ENCODE results near the gene DECR2.
"Not testable (repeated sequence)": the region's sequence is repeated elsewhere in the genome, so short reads cannot be mapped to it uniquely, and the experiment has no call there.

The DECR2 gene

DNA sequence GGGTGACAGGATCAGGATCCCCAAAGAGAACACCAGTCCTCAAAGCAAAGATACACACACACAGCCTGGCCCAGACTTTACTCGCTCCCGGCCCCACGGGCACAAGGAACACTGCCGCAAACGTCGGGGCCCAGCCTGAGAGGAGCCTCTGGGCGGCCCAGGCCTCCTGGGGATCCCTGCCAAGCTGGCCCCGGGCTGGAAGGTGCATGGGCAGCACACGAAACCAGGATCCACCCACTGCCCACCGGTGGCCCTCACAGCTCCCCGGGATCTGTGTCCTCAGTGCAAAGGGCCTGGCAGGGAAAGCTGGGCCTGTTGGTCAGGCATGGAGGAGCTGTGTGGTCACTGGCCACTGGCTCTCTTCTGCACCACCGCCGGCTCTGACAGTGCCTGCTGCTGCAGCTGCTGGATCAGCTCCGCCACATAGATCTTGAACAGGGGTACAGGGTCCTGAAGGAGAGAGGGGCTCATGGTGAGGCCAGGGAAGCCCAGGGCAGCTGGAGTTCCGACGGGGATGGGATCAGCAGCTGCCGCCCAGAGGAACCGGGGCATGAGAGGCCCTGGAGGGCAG, 34.3 kb upstream of the DECR2 start:
- no peak for DNase-seq

DNA sequence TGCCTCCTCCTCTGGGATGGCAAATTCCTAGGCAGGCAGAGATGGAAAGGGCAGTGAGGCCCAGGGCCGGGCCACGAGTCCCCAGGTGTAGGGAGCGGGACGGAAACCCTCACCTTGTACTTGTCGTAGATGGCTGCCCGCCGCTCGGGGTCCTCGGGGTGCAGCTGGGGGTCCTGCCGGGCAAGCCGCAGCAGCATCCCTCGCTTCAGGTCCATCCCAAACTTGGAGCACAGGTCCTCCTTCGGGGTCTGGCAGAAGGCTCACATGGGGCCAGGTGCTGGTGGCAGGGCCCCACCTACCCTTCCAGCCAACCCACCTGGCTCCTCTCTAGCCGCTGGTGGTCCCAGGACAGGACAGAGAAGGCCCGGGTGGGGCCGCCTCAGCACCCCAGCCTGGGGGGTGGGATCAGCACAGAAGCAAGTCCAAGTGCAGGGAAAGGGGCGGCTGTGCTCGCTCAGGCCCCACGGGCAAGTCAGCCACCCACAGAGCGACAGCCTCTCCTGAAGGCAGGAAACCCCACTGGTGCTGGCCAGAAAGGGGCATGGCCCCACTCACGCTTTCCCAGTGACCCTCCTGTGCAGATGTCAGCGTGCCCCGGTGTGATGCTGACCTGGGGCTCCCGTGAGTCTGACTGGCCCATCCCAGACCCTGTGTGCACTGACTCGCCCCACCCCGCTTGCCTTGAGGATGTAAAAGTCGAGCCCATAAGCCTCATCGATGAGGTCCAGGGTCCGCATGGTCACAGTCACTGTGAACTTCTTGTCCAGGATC, 33.1 kb upstream of the DECR2 start:
- no peak for DNase-seq

DNA sequence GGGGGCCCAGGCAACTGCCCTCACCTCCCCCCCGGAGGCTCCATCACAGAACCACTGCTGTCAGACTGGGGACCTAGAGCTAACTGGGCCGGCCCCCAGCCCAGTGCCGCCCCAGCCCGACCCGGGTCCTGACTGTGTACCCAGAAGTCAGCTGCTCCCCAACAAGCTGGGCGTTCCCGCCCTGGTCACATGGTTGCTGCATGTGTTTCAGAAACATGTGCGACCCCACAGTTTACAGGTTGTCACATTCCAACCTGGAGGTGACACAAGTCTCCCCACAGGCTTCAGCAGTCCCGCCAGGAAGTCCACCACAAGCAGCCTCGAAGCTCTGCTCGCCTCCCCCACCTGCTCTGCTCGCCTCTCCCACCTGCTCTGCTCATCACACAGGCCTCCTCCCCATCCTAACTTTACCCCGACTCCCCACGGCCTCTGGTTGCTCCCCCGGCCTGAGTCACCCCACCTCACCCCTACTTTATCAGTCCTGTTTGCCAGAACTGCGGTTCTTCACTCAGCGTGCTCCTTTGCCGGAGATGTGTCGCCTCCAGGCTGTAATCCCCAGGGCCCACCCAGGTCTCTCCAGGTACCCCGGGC, 32.3 kb upstream of the DECR2 start:
- no peak for DNase-seq

DNA sequence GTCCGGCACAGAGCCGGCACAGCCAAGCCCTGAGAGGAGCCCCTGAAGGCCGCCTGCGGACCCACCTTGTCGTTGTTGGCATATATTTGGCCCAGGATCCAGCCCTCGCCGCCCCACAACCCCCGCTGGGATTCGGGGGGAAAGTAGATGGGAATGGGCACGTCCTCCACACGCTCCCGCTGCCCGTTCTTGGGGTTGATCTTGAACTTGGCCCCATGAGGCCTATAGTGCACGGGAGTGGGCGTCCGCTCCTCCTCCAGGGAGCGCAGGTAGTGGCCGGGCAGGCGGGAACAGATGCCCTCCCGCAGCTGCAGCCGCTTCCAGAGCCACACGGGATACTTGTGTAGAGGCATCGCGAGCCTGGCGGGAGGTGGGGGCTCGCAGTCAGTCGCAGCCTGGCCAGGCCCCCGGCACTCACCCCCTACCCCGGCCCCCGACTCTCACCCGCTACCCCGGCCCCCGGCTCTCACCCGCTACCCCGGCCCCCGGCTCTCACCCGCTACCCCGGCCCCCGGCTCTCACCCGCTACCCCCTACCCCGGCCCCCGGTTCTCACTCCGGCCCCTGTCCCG, 31.7 kb upstream of the DECR2 start:
- DNase-seq, result no peak

DNA sequence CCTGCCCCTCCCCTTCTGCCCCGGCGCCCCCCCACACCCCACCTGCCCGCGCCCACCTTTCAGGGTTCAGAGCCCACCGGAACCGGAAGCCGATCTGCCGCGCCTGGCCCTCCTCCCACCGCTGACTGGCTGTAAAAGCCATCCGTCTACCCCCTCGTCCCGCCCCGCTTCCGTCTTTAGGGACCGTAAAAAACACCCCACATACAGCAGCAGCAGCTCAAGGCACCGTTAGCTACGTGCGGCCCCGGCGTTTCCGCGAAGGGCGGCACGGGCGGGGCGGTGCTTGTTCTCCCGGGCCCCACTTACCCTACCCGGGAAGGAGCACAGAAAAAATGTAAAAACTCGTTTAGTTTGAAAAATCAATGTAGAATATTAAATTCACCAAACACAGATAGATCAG, 31.2 kb upstream of the DECR2 start, which contains the start of gene MRPL28:
Gene MRPL28 (minus strand): TSS at position 96 of the 400 bp plus-strand sequence. CDS start 320 bp downstream, outside the sequence.
- DNase-seq, result peak; percentile 87 to 91

DNA sequence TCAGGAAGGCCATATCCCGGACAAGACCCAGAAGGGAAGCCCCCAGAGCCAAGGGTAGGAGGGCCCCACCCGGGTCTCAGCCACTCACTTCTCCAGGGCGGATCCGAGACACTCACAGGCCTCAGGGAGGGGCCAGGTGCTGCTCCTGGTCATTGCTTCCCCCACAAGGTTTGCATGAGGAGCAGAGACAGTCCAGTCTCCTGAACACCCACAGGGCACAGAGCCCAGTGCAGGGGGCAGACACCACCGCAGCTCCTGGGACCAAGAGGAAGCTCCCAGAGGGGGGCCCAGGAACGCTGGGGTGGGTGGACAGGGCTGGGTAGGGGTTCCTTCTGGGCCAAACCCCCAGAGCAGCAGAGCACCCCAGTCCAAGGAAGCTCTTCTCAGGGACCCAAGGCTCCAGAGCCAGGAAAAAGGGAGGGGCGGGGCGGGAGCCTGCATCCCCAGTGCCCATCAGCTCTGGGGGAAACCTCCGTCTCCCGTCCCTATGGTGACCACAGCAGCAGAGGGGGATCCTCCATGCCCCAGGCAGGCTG, 30.6 kb upstream of the DECR2 start:
- no peak for DNase-seq

DNA sequence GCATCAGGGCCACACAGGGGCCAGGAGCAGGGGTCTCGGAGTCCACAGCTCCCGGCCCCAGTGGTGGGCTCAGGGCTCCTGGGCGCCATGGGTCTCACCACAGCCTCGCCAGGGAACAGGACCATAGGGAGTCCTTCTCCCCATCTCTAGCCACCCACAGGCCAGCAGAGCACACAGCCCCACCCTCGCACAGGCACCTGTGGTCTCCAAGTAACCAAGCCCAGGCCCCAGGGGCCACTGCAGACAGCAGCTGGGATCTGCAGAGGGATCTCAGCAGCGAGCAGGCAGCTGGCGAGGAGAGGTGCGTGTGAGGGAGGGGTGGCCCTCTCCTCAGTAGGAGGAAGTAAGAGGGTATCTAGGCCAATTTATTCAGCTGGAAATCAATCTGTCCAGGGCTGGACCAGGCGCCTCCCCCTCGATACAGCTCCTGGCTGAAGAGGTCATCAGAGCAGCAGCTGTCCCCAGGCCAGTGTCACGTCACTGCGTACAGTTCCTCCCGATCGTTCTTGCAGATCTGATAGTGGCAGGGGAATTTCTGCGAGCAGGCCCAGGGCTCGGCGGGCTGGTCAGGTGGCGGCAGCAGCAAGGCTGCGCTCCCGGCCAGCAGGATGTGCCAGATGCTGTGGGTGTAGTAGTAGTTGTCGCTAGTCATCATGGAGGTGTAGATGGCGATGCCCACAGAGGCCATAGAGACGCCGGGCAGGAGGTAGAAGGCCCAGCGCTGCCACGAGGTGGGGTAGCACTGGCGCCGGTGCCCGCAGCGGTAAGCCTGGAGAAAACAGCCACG, 30.0 kb upstream of the DECR2 start:
- no peak for DNase-seq

DNA sequence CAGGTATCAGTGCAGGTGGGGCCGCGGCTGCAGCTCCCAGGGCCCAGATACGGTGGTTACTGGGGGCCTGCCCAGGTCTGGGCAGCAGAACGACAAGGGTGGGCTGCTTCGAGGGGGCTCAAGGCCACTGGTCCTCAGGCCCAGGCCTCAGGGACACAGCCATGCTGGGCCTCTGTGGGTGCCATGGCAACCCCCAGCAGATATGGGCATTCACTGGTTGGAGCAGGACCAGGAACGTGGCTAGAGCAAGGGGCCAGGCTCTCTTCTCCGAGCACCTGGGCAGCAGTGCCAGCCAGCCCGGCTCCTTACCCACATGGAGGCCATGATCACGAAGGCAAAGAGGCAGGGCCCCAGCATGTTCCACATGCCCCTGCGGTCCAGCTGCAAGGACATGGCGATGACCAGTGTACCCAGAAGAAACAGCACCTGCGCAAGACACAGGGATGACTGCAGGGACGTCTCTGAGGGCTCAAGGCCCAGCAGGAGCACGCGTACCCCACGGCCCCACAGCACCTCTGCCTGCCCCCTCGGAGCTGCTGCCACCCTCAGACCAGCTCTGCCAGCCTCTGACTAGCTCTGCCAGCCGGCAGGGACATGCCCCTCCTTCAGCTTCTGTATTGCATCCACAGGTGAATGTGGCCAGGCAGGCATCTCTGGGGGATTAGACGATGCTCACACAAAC, 29.2 kb upstream of the DECR2 start:
- no peak for DNase-seq

DNA sequence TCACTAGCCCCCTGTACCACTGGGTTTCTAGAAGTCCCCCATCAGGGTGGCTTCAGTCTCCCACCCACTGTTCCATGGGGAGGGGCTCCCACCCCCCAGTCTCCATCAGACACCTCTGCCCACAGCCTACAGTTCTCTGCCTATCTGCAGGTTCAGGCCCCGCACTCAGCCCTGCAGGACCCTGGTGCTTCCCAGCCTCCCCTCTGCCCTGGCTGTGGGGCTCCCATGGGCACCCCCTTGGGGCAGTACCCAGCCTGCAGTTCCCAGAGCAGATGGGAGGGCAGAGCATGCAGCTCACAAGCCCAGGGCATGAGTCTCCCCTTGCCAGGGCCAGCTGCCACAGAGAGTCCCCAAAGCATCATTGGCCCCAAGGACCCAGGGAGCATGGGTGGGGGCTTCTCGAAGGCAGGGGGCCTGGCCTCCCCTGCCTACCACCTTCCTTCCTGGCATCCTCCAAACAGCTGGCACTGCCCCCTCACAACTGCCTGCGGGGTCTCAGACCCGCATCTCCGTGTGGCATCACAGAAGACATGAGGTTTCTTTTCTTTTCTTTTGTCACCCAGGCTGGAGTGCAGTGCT, 28.6 kb upstream of the DECR2 start:
- DNase-seq, result no peak

DNA sequence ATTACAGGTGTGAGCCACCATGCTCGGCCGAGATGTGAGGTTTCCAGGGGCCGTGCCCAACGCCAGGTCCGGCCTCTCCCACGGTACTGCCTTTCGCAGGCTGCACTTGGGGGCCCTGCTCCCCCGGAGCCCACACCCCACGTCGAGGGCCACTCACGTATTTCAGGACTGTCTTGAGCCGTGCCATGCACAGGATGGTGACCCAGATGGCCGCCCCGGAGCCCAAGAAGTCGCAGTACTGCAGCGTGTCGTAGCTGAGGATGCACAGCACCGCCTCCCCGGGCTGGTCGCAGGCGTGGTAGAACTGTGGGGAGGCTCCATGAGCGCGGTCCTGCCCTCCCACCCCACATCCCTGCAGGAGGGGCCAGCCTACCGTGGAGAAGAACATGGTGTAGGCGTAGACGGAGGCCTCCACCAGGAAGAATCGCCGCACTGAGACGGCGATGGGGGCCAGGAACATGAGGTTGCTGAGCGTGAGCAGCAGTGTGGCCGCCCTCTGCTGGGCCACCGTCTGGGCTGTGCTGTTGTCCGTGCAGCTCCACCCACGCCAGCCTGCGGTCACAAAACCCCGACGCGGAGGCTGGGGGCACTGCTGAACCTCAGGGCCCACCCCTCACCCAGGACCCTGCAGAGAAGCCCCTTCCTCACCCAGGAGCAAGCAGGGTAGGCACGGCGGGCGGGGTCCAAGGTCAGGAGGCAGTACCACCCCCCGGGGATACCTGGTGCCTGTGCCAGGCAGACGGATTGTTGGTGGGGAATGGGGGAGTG, 27.7 kb upstream of the DECR2 start:
- no peak for DNase-seq

DNA sequence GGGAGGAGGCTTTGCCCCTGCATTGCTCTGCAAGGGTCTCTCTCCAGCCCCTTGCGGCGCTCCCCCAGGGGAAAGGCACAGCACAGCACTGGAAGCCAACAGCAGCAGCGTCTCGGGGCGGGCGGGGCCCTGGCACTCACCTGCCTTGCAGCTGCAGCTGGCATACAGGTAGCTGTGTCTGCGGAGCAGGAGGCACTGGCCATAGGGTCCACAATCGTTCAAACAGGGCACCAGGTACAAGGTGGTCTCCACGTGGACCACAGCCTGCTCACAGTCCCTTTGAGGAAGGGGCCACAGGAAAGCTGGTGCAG, 27.1 kb upstream of the DECR2 start:
- no peak for DNase-seq

DNA sequence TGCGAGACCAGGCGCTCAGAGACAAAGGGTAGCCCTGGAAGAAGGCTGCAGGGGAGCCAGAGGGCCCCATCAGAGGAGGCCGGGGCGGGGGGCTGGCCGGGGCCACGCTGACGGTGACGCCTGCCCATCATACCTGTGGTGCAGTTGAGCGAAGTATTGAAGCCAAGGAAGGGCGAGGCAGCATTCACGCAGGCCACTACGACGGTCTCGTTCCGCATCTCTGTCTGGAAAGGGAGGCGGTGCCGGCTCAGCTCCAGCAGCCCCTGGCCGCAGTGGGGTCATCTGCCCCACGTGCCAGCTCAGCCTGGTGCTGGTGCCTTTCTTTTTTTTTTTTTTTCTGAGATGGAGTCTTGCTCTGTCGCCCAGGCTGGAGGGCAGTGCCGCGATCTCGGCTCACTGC, 26.5 kb upstream of the DECR2 start:
- DNase-seq, result no peak

DNA sequence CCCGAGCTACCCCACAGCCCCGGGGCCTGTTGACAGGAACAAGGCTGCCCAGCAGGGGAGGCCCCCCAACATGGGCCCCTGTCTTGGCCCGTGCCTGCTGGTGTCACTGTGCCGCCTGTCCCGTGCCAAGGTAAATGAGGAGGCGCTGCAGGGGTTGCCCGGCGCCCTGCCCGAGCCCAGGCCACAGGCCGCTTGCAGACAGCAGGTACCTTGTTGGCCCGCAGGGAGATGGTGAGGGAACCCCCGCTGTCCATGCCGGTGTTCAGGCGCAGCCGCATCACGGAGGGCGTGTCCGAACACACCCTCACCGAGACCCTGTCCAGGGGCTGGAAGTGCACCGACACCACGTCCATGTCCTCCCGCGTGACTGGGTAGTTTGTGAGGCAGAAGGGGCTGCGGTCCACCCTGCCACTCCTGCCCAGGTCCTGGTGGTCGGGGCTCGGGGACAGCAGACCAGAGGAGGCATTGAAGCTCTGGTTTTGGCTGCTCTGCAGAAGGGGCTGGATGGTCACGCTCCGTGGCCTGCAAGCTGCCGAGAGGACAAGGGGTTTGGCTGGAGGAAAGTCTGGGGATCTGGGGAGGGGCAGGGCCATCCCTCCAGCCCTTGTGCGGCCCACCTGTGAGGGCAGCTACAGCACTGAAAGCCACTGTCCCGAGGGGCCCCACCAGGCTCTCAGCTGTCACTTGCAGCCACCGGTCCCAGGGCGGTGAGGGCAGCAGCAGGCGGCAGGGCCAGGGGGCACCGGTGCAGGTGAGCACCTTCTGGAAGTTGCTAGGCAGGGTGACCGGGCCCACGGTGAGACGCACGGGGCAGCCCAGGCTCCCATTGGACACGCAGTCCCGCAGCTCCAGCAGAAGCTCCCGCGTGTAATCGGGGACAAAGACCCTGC, 25.5 kb upstream of the DECR2 start:
- DNase-seq, result no peak

DNA sequence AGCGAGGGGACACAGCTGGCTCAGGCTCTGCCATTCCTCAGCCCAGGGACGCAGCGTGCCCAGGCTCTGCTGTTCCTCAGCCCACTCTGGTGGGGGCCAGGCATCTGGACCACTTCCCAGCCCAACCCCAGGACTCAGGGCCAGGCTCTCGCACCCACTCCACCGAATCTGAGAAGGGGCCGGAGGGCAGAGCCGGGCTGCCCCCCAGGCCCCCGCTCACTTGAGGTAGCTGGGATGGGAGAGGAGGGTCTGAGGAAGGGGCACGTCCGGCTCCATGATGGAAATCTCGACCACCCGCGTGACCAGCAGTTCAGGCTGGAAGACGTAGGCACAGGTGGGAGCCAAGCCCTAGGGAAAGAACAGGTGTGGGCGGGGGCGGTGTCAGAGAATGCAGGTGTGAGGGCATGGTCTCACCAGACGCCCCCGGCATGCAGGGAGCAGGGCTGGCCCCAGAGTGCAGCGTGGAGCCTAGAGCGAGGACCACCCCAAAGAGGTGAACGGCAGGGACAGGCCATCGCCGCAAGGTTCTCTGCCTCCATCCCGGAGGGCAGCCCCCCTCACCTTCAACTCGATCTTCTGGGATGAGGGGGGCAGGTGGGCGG, 24.8 kb upstream of the DECR2 start:
- no peak for DNase-seq

DNA sequence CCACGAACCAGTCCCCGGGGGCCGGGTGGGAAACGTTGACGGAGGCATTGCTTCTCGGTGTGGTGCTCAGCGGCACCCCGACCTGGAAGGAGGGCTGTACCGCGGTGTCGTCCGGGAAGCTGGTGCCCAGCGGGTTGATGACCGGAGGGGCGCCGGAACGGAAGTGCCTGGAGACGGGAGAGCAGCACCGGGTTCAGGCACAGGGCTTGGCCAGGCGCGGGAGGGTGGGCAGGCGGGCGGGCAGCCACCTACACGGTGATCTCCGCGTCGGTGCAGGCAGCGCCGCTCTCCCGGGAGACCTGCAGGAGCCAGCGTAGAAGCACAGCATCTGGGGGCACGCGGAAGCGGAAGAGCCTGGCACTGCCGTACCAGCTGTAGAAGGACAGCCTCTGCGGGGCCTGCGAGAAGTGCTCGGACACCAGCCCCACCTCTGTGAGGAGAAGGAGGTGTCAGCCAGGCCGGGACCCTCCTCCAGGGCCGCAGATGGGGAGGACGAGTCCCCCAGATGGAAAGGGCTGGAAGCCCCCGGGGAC, 24.2 kb upstream of the DECR2 start:
- DNase-seq, result no peak

DNA sequence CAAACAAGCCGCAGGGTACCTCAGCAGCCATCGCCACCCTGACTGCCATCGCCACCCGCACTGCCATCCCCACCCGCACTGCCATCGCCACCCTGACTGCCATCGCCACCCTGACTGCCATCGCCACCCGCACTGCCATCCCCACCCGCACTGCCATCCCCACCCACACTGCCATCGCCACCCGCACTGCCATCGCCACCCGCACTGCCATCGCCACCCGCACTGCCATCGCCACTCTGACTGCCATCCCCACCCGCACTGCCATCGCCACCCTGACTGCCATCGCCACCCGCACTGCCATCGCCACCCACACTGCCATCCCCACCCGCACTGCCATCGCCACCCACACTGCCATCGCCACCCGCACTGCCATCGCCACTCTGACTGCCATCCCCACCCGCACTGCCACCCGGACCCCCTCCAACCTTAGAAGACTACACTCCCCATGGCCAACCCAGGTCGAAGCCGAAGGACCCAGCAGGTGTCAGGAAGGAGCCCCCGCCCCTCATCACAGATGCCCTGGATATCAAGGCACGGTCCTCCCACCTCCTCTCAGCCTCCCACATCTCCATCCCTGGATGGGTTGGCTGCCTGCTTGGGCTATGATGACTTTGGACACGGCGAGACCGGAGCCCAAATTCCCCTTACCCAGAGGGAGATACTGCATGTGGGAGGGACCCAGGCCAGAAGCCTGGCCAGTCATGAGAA, 23.4 kb upstream of the DECR2 start:
- not testable (repeated sequence) for DNase-seq

DNA sequence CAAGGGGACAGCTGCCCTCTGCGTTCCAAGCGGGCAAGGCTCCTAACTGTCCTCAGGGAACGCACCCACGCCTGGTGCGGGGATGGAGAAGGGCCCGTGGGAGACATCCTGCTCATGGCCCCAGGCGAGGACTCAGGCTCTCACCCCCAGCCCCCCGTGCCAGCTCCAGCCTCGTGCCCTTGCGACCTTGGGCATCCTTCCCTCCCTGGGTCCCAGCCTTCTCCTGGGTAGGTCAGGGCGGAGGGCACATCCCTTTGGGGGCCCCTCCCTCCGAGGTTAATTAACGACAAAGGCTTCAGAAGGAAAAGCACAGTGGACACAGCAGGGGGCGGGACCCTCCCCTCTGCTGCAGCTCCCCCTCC, 22.9 kb upstream of the DECR2 start:
- no peak for DNase-seq

DNA sequence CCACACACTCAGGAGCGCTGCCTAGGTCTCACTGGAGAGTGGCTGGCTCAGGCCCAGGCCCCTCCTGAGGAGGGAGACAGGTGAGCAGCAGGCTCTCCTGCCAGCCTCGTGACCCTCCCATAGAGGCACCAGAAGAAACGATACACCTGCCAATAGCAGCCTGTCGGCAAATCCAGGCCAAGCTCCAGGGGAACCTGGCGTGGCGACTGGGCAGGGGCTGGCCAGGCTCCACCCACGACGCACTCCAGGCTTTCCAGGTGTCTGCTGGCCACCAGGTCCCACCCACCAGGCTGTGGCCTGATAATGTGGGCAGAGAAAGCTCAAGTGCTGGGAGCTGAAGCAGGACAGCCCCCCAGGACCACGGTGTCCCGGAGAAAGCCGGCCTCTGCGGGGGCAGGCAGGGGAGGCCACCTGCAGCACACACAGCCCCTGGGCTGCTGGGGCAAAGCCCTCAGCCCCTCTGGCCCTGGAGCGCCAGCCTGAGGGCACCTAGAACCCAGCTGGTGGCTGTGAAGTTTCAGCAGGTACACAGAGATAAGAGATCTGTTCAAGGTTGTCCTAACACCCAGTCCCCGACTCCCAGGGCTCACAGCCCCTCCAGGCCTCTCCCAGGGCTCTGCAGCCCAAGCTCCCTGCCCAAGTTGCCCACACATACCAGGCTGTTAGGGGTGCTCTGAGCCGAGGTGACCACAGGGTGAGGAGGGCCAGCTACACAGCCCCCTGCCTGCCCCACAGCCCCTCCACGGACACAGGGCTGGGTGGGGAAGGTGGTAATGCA, 22.3 kb upstream of the DECR2 start:
- DNase-seq, result no peak

All from hippocampal formation (tissue), 2 donors.